ENCODE results near the gene SFTPA2.
"Not testable (repeated sequence)": the region's sequence is repeated elsewhere in the genome, so short reads cannot be mapped to it uniquely, and the experiment has no call there.

SFTPA2 gene

DNA sequence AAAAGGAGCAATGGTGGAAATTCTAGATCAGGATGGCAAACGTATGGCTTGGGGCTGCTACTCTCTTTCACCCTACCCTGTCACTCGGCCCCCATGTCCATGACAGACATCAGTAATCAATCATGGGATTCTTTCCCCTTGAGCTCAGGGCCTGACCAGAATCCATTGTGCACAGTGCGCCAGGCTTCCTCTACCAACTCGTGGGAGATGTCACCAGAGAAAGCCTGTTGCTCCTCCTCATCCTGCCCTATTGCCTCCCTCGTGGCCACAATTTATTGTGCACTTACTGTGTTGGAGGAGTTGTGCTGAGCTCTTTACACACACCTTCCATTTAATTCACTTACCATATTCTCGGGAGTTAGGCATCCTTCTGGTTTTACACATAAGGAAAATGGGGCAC is 21.9 kb downstream of the SFTPA2 start:
- H3K36me3 ChIP-seq (ENCODE audit: insufficient read depth, low read length); H3K27me3 ChIP-seq (ENCODE audit: insufficient read depth, low read length); H3K4me1 ChIP-seq (ENCODE audit: control insufficient read depth, insufficient read depth, low read length, unreplicated experiment); H2AFZ ChIP-seq (ENCODE audit: low read length, unreplicated experiment); H3K27ac ChIP-seq (ENCODE audit: low read depth, low read length); H3K79me2 ChIP-seq (ENCODE audit: control insufficient read depth, insufficient read depth, low read length, unreplicated experiment); H3K4me3 ChIP-seq (ENCODE audit: low read depth, low read length): not testable (repeated sequence)

DNA sequence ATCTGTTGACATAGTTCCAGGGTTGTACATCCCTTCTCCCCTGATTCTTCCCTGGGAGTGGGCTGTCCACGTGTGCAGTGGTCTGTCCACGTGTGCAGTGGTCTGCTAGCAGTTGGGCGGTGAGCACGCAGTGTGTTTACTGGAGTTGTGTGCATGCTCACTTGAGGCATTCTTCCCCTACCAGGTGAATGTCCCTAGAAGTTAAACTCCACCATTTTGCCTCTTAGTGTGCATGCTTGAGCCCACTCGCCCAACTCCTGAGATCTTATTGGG is 26.4 kb downstream of the SFTPA2 start:
- H3K27ac ChIP-seq (ENCODE audit: low read depth, low read length); H3K4me1 ChIP-seq (ENCODE audit: control insufficient read depth, insufficient read depth, low read length, unreplicated experiment); H3K27me3 ChIP-seq (ENCODE audit: insufficient read depth, low read length); H2AFZ ChIP-seq (ENCODE audit: low read length, unreplicated experiment); H3K79me2 ChIP-seq (ENCODE audit: control insufficient read depth, insufficient read depth, low read length, unreplicated experiment); H3K4me3 ChIP-seq (ENCODE audit: low read depth, low read length); H3K36me3 ChIP-seq (ENCODE audit: insufficient read depth, low read length): not testable (repeated sequence)

GRCh38 chr10:79533142-79533902 is 26.9 kb downstream of the SFTPA2 start:
- not testable (repeated sequence) for H3K27me3 ChIP-seq (ENCODE audit: insufficient read depth, low read length); H3K27ac ChIP-seq (ENCODE audit: low read depth, low read length); H3K4me1 ChIP-seq (ENCODE audit: control insufficient read depth, insufficient read depth, low read length, unreplicated experiment); H3K36me3 ChIP-seq (ENCODE audit: insufficient read depth, low read length); H3K79me2 ChIP-seq (ENCODE audit: control insufficient read depth, insufficient read depth, low read length, unreplicated experiment); H2AFZ ChIP-seq (ENCODE audit: low read length, unreplicated experiment); H3K4me3 ChIP-seq (ENCODE audit: low read depth, low read length)

DNA sequence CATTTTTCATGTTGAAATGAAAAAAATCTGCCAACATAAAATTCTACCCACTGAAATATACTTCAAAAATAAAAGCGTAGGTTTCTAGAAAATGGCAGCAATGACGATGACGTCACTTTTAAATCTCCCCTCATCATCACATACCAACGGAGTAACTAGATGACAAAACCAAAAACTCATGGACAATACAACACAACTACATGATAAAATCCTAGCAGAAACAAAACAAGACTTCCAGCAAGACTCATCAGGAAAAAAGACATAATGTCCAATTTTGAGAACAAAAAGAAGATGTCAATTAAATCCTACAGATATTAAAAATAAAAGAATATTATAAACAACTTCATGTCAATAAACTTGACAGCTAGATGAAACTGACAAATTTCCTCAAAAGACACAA is 31.9 kb downstream of the SFTPA2 start:
- H3K27ac ChIP-seq (ENCODE audit: low read depth, low read length); H3K36me3 ChIP-seq (ENCODE audit: insufficient read depth, low read length); H3K27me3 ChIP-seq (ENCODE audit: insufficient read depth, low read length); H3K4me1 ChIP-seq (ENCODE audit: control insufficient read depth, insufficient read depth, low read length, unreplicated experiment); H3K79me2 ChIP-seq (ENCODE audit: control insufficient read depth, insufficient read depth, low read length, unreplicated experiment); H2AFZ ChIP-seq (ENCODE audit: low read length, unreplicated experiment); H3K4me3 ChIP-seq (ENCODE audit: low read depth, low read length): not testable (repeated sequence)

DNA sequence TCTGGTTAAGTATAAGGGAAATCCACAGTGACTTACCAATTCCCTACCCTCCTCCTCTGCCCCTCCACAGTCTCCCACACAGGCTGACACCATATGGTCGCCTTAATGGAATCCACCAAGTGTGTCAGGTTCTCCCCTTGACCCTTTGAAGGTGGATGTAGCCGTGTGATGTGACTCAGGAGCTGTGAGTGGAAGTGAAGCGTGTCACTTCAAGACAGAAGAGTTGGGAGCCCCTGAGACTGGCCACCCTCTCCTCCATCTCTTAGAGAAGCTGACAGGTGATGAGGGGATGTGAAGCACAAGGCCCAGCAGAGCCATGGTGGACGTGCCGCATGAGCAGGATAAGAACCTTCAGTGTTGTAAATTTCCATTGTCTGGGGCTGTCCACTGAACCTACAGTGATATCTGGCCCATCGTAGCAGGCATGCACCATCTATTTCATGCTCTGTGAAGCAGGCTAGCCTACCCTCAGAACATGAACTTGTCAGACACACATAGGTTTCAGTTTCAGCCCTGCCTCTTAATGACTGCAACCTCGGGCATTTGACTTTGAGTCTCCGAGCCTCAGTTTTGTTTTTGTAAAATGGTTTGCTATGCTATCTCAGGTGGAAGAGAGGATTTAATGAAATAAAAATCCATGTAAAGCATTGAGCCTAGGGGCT is 35.0 kb downstream of the SFTPA2 start:
- not testable (repeated sequence) for H3K4me3 ChIP-seq (ENCODE audit: low read depth, low read length); H2AFZ ChIP-seq (ENCODE audit: low read length, unreplicated experiment); H3K4me1 ChIP-seq (ENCODE audit: control insufficient read depth, insufficient read depth, low read length, unreplicated experiment); H3K27ac ChIP-seq (ENCODE audit: low read depth, low read length); H3K36me3 ChIP-seq (ENCODE audit: insufficient read depth, low read length); H3K27me3 ChIP-seq (ENCODE audit: insufficient read depth, low read length); H3K79me2 ChIP-seq (ENCODE audit: control insufficient read depth, insufficient read depth, low read length, unreplicated experiment)

- not testable (repeated sequence) for H3K27ac ChIP-seq (ENCODE audit: low read depth, low read length); H3K4me3 ChIP-seq (ENCODE audit: low read depth, low read length); H3K36me3 ChIP-seq (ENCODE audit: insufficient read depth, low read length); H3K4me1 ChIP-seq (ENCODE audit: control insufficient read depth, insufficient read depth, low read length, unreplicated experiment); H2AFZ ChIP-seq (ENCODE audit: low read length, unreplicated experiment); H3K27me3 ChIP-seq (ENCODE audit: insufficient read depth, low read length); H3K79me2 ChIP-seq (ENCODE audit: control insufficient read depth, insufficient read depth, low read length, unreplicated experiment)
Measured at GRCh38 chr10:79523157-79523853, 36.9 kb downstream of the SFTPA2 start.

- H3K4me1 ChIP-seq (ENCODE audit: control insufficient read depth, insufficient read depth, low read length, unreplicated experiment); H3K36me3 ChIP-seq (ENCODE audit: insufficient read depth, low read length); H2AFZ ChIP-seq (ENCODE audit: low read length, unreplicated experiment); H3K27ac ChIP-seq (ENCODE audit: low read depth, low read length); H3K4me3 ChIP-seq (ENCODE audit: low read depth, low read length); H3K79me2 ChIP-seq (ENCODE audit: control insufficient read depth, insufficient read depth, low read length, unreplicated experiment); H3K27me3 ChIP-seq (ENCODE audit: insufficient read depth, low read length): not testable (repeated sequence)
Measured at GRCh38 chr10:79522464-79522863, 37.7 kb downstream of the SFTPA2 start.

DNA sequence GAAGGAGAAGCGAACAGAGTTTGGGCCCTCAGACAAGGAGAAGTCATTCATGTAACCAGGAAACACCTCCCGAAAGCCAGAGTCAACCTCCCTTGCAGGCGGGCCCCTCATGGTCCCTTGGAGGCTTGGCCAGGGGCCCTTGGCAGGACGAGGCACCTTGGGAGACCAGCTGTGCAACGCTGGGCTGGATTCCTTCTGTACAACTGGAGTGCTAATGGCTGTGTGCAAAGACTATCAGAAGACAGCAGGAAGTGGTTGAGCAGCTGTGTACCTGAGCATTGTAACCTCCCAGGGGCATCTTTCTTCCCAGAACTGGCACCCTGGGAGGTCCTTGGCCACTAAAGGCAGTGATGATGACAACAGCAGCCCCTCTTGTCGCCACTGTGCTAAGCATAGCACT is 38.5 kb downstream of the SFTPA2 start:
- H3K27ac ChIP-seq (ENCODE audit: low read depth, low read length), result not testable (repeated sequence)

DNA sequence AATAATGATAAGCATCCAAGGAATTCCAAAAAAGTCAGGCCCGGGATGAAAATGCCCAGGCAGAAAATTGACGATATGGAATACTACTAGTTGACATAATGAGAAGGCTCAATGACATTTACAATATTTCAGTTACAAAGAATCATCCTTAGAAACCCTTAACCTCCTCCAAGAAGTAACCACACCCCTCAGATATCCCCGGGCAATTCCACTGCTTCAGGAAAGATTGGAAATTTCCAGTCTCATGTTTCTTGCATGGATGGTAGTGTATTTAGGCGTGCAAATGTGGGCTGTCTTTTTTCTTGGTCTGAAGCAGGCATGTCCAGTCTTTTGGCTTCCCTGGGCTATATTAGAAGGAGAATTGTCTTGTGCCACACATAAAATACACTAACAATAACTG is 42.6 kb downstream of the SFTPA2 start:
- H3K36me3 ChIP-seq (ENCODE audit: insufficient read depth, low read length); H3K27ac ChIP-seq (ENCODE audit: low read depth, low read length); H2AFZ ChIP-seq (ENCODE audit: low read length, unreplicated experiment); H3K79me2 ChIP-seq (ENCODE audit: control insufficient read depth, insufficient read depth, low read length, unreplicated experiment); H3K4me3 ChIP-seq (ENCODE audit: low read depth, low read length); H3K4me1 ChIP-seq (ENCODE audit: control insufficient read depth, insufficient read depth, low read length, unreplicated experiment); H3K27me3 ChIP-seq (ENCODE audit: insufficient read depth, low read length): not testable (repeated sequence)

More for the DNA sequence above, 38.5 kb downstream of the SFTPA2 start:
- H3K27me3 ChIP-seq (ENCODE audit: insufficient read depth, low read length); H2AFZ ChIP-seq (ENCODE audit: low read length, unreplicated experiment); H3K36me3 ChIP-seq (ENCODE audit: insufficient read depth, low read length); H3K79me2 ChIP-seq (ENCODE audit: control insufficient read depth, insufficient read depth, low read length, unreplicated experiment); H3K4me3 ChIP-seq (ENCODE audit: low read depth, low read length); H3K4me1 ChIP-seq (ENCODE audit: control insufficient read depth, insufficient read depth, low read length, unreplicated experiment): not testable (repeated sequence)

GRCh38 chr10:79516532-79517205 is 43.5 kb downstream of the SFTPA2 start:
- not testable (repeated sequence) for H3K4me3 ChIP-seq (ENCODE audit: low read depth, low read length); H3K27me3 ChIP-seq (ENCODE audit: insufficient read depth, low read length); H3K36me3 ChIP-seq (ENCODE audit: insufficient read depth, low read length); H3K27ac ChIP-seq (ENCODE audit: low read depth, low read length); H2AFZ ChIP-seq (ENCODE audit: low read length, unreplicated experiment); H3K79me2 ChIP-seq (ENCODE audit: control insufficient read depth, insufficient read depth, low read length, unreplicated experiment); H3K4me1 ChIP-seq (ENCODE audit: control insufficient read depth, insufficient read depth, low read length, unreplicated experiment)
